ENCODE measurements around the gene SLC38A3. TPM values are rescaled to one million over a fixed set of nuclear protein-coding genes. Genes with fewer than 3 reads are reported as not detected.

Gene SLC38A3
- polyA plus RNA-seq, 1 experiment: 0.06 TPM

- ChIA-PET CTCF (interaction anchor here (0.9 to 1.2 kb wide), 3 partner anchors 20 to 53 kb away, joined by 3 read pairs; no protein-coding TSS in a partner anchor), POLR2A (no interaction called here)
- DNase-seq (ENCODE audit: low read depth, low spot score): no peak
- TF ChIP-seq CTCF (IDR thresholded peaks at IDR 0.05; ENCODE audit: low read depth, low read length): no peak
- H3K4me3 ChIP-seq (ENCODE audit: low read depth, low read length): no peak overlapping the region
- no peaks in the 10 kb centered on the region for H3K27me3 ChIP-seq (ENCODE audit: control insufficient read depth, insufficient read depth, low read length)
- H3K9me3 ChIP-seq (ENCODE audit: control insufficient read depth, insufficient read depth, low read length): no peaks in the 10 kb centered on the region; the same call in 1 of the 2 replicates
- no peak overlapping the region for H3K27ac ChIP-seq (ENCODE audit: low read depth, low read length)
Observed at GRCh38 chr3:50172626-50173220, 32.3 kb upstream of the SLC38A3 start.

GRCh38 chr3:50173685-50174516 lies 31.2 kb upstream of the SLC38A3 start:
- no peak overlapping the region for H3K27ac ChIP-seq (ENCODE audit: low read depth, low read length)
- CTCF ChIA-PET: interaction anchor here (0.6 to 1.0 kb wide), 2 partner anchors 18 to 74 kb away, joined by 3 read pairs; no protein-coding TSS in a partner anchor
- POLR2A ChIA-PET: no interaction called here
- no peaks in the 10 kb centered on the region; the same call in 1 of the 2 replicates for H3K9me3 ChIP-seq (ENCODE audit: control insufficient read depth, insufficient read depth, low read length)
- TF ChIP-seq CTCF (IDR thresholded peaks at IDR 0.05; ENCODE audit: low read depth, low read length): no peak
- H3K27me3 ChIP-seq (ENCODE audit: control insufficient read depth, insufficient read depth, low read length): no peaks in the 10 kb centered on the region
- H3K4me3 ChIP-seq (ENCODE audit: low read depth, low read length): no peak overlapping the region
- no peak for DNase-seq (ENCODE audit: low read depth, low spot score)

- H3K27me3 ChIP-seq (ENCODE audit: control insufficient read depth, insufficient read depth, low read length): no peaks in the 10 kb centered on the region
- no peaks in the 10 kb centered on the region; the same call in 1 of the 2 replicates for H3K9me3 ChIP-seq (ENCODE audit: control insufficient read depth, insufficient read depth, low read length)
- H3K27ac ChIP-seq (ENCODE audit: low read depth, low read length): no peak overlapping the region
- CTCF ChIA-PET: interaction anchor here (0.6 kb wide), 1 partner anchor 75 kb away, joined by 3 read pairs; no protein-coding TSS in a partner anchor
- POLR2A ChIA-PET: no interaction called here
- no peak for DNase-seq (ENCODE audit: low read depth, low spot score)
- no peak overlapping the region for H3K4me3 ChIP-seq (ENCODE audit: low read depth, low read length)
- TF ChIP-seq CTCF (IDR thresholded peaks at IDR 0.05; ENCODE audit: low read depth, low read length): no peak
Observed at GRCh38 chr3:50174517-50174895, 30.6 kb upstream of the SLC38A3 start.

GRCh38 chr3:50174947-50175524 lies 30.0 kb upstream of the SLC38A3 start:
- POLR2A ChIA-PET: no interaction called here
- no peaks in the 10 kb centered on the region; the same call in 1 of the 2 replicates for H3K9me3 ChIP-seq (ENCODE audit: control insufficient read depth, insufficient read depth, low read length)

More at GRCh38 chr3:50174947-50175524, 30.0 kb upstream of the SLC38A3 start:
- CTCF ChIA-PET: no interaction called here
- H3K4me3 ChIP-seq (ENCODE audit: low read depth, low read length): no peak overlapping the region
- no peak overlapping the region for H3K27ac ChIP-seq (ENCODE audit: low read depth, low read length)
- no peak for TF ChIP-seq CTCF (IDR thresholded peaks at IDR 0.05; ENCODE audit: low read depth, low read length)
- DNase-seq (ENCODE audit: low read depth, low spot score): no peak
- no peaks in the 10 kb centered on the region for H3K27me3 ChIP-seq (ENCODE audit: control insufficient read depth, insufficient read depth, low read length)
